ENCODE results near the gene TMEM237.
A peak's percentile ranks its signal among the peaks of the same experiment; 100 is the strongest.

TMEM237 gene

GRCh38 chr2:201653221-201653620, 9.9 kb upstream of the TMEM237 start:
- TF ChIP-seq POLR2AphosphoS5 (IDR thresholded peaks at IDR 0.05; ENCODE audit: low read depth, low read length) (no peak), FOXP2 (optimal IDR thresholded peaks at IDR 0.05; ENCODE audit: borderline replicate concordance, extremely low read depth, extremely low read length, insufficient read depth) (no peak), SIN3A (IDR thresholded peaks at IDR 0.05; ENCODE audit: borderline replicate concordance, insufficient read depth, low read length) (no peak), TAF1 (IDR thresholded peaks at IDR 0.05; ENCODE audit: borderline replicate concordance, insufficient read depth, low read length) (no peak), REST (IDR thresholded peaks at IDR 0.05; ENCODE audit: insufficient read depth in 1 of 2, low read depth in 2 of 2, low read length in 2 of 2) (no peak)

- TF ChIP-seq FOXP2 (optimal IDR thresholded peaks at IDR 0.05; ENCODE audit: borderline replicate concordance, extremely low read depth, extremely low read length, insufficient read depth): no peak
- TF ChIP-seq REST (IDR thresholded peaks at IDR 0.05; ENCODE audit: insufficient read depth in 1 of 2, low read depth in 2 of 2, low read length in 2 of 2): no peak
- TF ChIP-seq SIN3A (IDR thresholded peaks at IDR 0.05; ENCODE audit: borderline replicate concordance, insufficient read depth, low read length): no peak
- no peak for TF ChIP-seq TAF1 (IDR thresholded peaks at IDR 0.05; ENCODE audit: borderline replicate concordance, insufficient read depth, low read length)
- TF ChIP-seq POLR2AphosphoS5 (IDR thresholded peaks at IDR 0.05; ENCODE audit: low read depth, low read length): no peak
Observed at GRCh38 chr2:201649442-201649841, 6.1 kb upstream of the TMEM237 start.

GRCh38 chr2:201647431-201647830, 4.1 kb upstream of the TMEM237 start:
- TF ChIP-seq TAF1 (IDR thresholded peaks at IDR 0.05; ENCODE audit: borderline replicate concordance, insufficient read depth, low read length) (no peak), FOXP2 (optimal IDR thresholded peaks at IDR 0.05; ENCODE audit: borderline replicate concordance, extremely low read depth, extremely low read length, insufficient read depth) (no peak)

GRCh38 chr2:201644001-201644400, 698 bp upstream of the TMEM237 start:
- no peak for TF ChIP-seq POLR2AphosphoS5 (IDR thresholded peaks at IDR 0.05; ENCODE audit: low read depth, low read length)
- no peak for TF ChIP-seq SIN3A (IDR thresholded peaks at IDR 0.05; ENCODE audit: borderline replicate concordance, insufficient read depth, low read length)
- no peak for TF ChIP-seq REST (IDR thresholded peaks at IDR 0.05; ENCODE audit: insufficient read depth in 1 of 2, low read depth in 2 of 2, low read length in 2 of 2)
- no peak for TF ChIP-seq FOXP2 (optimal IDR thresholded peaks at IDR 0.05; ENCODE audit: borderline replicate concordance, extremely low read depth, extremely low read length, insufficient read depth)
- TF ChIP-seq TAF1 (IDR thresholded peaks at IDR 0.05; ENCODE audit: borderline replicate concordance, insufficient read depth, low read length): no peak

GRCh38 chr2:201642579-201643215, 606 bp downstream of the TMEM237 start:
- no peak for TF ChIP-seq TAF1 (IDR thresholded peaks at IDR 0.05; ENCODE audit: borderline replicate concordance, insufficient read depth, low read length)
- TF ChIP-seq POLR2AphosphoS5 (IDR thresholded peaks at IDR 0.05; ENCODE audit: low read depth, low read length): peak; percentile 82
- TF ChIP-seq FOXP2 (optimal IDR thresholded peaks at IDR 0.05; ENCODE audit: borderline replicate concordance, extremely low read depth, extremely low read length, insufficient read depth): peak; percentile 70

GRCh38 chr2:201642086-201642578, 1.2 kb downstream of the TMEM237 start:
- TF ChIP-seq POLR2AphosphoS5 (IDR thresholded peaks at IDR 0.05; ENCODE audit: low read depth, low read length): no peak
- no peak for TF ChIP-seq TAF1 (IDR thresholded peaks at IDR 0.05; ENCODE audit: borderline replicate concordance, insufficient read depth, low read length)
- TF ChIP-seq REST (IDR thresholded peaks at IDR 0.05; ENCODE audit: insufficient read depth in 1 of 2, low read depth in 2 of 2, low read length in 2 of 2): no peak
- TF ChIP-seq SIN3A (IDR thresholded peaks at IDR 0.05; ENCODE audit: borderline replicate concordance, insufficient read depth, low read length): no peak
